Bronchial epithelial cell (primary cell): Measurements from ENCODE around the gene ALPK3. TPM values are rescaled to one million over a fixed set of nuclear protein-coding genes. Genes with fewer than 3 reads are reported as not detected.

Source experiments
- DNase-seq: peaks from one replicate; pipeline ENCODE4 v3.0.0-alpha.2; 2010; ENCODE audit warnings: low read depth
- FAIRE-seq: peaks from 2 replicates; lab custom pipeline; 2011; peaks lifted over from hg19 to GRCh38; lab: Jason Lieb, UNC
- H3K27me3 ChIP-seq: 2 replicates; pipeline ENCODE4 v1.5.1; 2011; ENCODE audit warnings: low read length; ENCODE audit not compliant: control insufficient read depth, insufficient read depth
- H3K36me3 ChIP-seq: 2 replicates; pipeline ENCODE4 v1.5.1; 2011; ENCODE audit warnings: low read length; ENCODE audit not compliant: control insufficient read depth, insufficient read depth
- H3K4me3 ChIP-seq: 2 replicates; pipeline ENCODE4 v1.5.1; 2011; ENCODE audit warnings: mild to moderate bottlenecking, low read depth, low read length, control low read depth
- CTCF ChIP-seq: IDR thresholded peaks from 2 replicates; pipeline ENCODE4 v1.5.1; 2011; ENCODE audit warnings: mild to moderate bottlenecking, moderate library complexity, low read length, control low read depth, inconsistent platforms; ENCODE audit not compliant: insufficient read depth, severe bottlenecking
- total RNA-seq: library from RNA; depleted of rRNA; stranded (reverse); fragments of >200 nt; gene quantifications from 2 replicates; pipeline ENCODE4 v1.2.1, GENCODE V29; 2014

The ALPK3 gene
- total RNA-seq, 1 donor from 2014 or later, result 0.26 TPM

DNA sequence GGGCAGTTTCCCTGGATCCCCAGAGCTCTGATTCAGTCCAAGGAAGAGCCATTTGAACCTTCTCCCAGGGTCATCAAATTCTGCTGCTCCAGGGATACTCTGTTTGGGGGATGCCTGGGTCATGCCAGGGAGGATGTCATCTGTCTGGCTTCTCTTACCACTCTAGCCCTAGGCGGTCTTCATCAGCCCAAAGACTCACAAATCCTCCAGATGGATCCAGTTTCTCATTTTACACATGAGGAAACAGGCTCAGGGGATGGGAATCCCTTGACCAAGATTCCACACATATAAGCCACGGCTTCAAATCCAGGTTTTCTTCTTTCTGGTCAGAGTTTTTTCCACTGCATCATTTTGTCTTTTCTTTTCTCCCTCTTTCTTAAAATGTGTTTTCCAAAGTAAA is 104.0 kb downstream of the ALPK3 start:
- no peaks in the 10 kb centered on the region for H3K36me3 ChIP-seq
- H3K4me3 ChIP-seq, result no peak overlapping the region
- H3K27me3 ChIP-seq, result no peaks in the 10 kb centered on the region
- DNase-seq (no peak), FAIRE-seq (no peak)
- TF ChIP-seq CTCF, result no peak

GRCh38 chr15:84922530-84922929 is 105.4 kb downstream of the ALPK3 start:
- Histone ChIP-seq H3K27me3 (no peaks in the 10 kb centered on the region), H3K4me3 (no peak overlapping the region), H3K36me3 (no peaks in the 10 kb centered on the region)
- FAIRE-seq, result no peak
- no peak for DNase-seq
- TF ChIP-seq CTCF, result no peak

Other genes starting within 250 kb of the ALPK3 start
- gene ZSCAN2, start 216.3 kb upstream of the ALPK3 start, total RNA-seq, result 4.7 and 7.4 TPM in 2 replicates
- gene WDR73, start 163.1 kb upstream of the ALPK3 start, total RNA-seq, result 24.0 and 31.0 TPM in 2 replicates
- 1.1 and 1.5 TPM in 2 replicates for gene NMB, start 159.2 kb upstream of the ALPK3 start, total RNA-seq
- 220 and 247 TPM in 2 replicates for gene SEC11A, start 101.2 kb upstream of the ALPK3 start, total RNA-seq
- gene ZNF592, start 68.8 kb upstream of the ALPK3 start, total RNA-seq, result 2.6 and 4.1 TPM in 2 replicates
- gene SLC28A1, start 67.3 kb downstream of the ALPK3 start, total RNA-seq, result not detected in 2 replicates
- 11.6 and 17.0 TPM in 2 replicates for gene PDE8A, start 164.5 kb downstream of the ALPK3 start, total RNA-seq